Measurements from ENCODE around the gene CSKMT.

DNA sequence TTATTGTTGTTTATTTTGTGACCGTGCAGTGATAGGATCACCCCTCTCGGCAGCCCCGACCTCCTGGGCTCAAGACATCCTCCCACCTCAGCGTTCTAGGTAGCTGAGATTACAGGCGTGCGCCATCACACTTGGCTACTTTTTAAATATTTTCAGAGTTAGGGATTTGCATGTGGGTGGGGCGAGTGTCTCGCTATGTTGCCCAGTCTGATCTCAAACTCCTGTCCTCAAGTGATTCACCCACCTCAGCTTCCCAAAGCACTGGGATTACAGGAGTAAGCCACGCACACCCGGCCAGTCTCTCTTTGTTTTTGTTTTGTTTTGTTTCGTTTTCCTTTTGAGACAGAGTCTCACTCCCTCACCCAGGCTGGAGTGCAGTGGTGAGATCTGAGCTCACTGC is 10.8 kb upstream of the CSKMT start:
- TF ChIP-seq, protein P1, sequence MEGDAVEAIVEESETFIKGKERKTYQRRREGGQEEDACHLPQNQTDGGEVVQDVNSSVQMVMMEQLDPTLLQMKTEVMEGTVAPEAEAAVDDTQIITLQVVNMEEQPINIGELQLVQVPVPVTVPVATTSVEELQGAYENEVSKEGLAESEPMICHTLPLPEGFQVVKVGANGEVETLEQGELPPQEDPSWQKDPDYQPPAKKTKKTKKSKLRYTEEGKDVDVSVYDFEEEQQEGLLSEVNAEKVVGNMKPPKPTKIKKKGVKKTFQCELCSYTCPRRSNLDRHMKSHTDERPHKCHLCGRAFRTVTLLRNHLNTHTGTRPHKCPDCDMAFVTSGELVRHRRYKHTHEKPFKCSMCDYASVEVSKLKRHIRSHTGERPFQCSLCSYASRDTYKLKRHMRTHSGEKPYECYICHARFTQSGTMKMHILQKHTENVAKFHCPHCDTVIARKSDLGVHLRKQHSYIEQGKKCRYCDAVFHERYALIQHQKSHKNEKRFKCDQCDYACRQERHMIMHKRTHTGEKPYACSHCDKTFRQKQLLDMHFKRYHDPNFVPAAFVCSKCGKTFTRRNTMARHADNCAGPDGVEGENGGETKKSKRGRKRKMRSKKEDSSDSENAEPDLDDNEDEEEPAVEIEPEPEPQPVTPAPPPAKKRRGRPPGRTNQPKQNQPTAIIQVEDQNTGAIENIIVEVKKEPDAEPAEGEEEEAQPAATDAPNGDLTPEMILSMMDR (IDR thresholded peaks at IDR 0.05): no peak
- no peak for TF ChIP-seq EZH2 (IDR thresholded peaks at IDR 0.05; ENCODE audit: borderline replicate concordance, insufficient read depth, low read depth, low read length, poor library complexity, severe bottlenecking)
